ENCODE results near the gene AGR2. TPM values are rescaled to one million over a fixed set of nuclear protein-coding genes. Genes with fewer than 3 reads are reported as not detected.

Gene AGR2
- polyA plus RNA-seq, 4 donors: 79.2 to 1,156 (median 425) TPM

DNA sequence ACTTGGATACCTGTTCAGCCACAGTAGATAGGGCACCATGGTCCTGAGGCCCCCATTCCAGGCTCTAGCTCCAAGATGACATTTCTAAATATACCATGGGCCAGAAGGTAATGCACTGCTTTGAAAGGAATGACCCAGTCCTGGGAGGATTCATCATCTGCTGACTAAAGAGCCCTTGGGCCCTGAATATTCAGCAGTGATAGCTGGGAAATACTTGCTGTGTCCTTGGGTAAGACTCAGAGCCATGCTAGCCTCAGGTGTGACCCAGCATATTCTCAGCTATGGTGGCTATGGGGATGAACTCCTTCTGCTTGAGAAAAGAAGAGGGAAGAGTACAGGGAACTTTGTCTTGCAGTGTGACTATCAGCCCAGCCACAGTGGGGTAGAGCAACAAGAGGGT lies 21.3 kb upstream of the AGR2 start:
- H3K27ac ChIP-seq (ENCODE audit: low read depth in 1 of 3, low read length in 2 of 3): no peak overlapping the region

GRCh38 chr7:16822029-16822428 lies 17.2 kb upstream of the AGR2 start:
- Histone ChIP-seq H3K27me3 (ENCODE audit: control insufficient read depth in 3 of 3, insufficient read depth in 3 of 3, low read length in 3 of 3) (no peaks in the 10 kb centered on the region), H3K36me3 (ENCODE audit: control insufficient read depth in 3 of 3, insufficient read depth in 2 of 3, low read depth in 1 of 3, low read length in 3 of 3) (no peaks in the 10 kb centered on the region), H3K27ac (ENCODE audit: low read depth in 1 of 3, low read length in 2 of 3) (peak overlapping the region in 1 of 3 donors; percentile 63), H3K4me1 (ENCODE audit: control insufficient read depth in 3 of 3, insufficient read depth in 2 of 3, low read depth in 1 of 3, low read length in 2 of 3) (peaks cover 0 to 27% (median 2%) of the 10 kb centered on the region in 3 donors), H3K4me3 (ENCODE audit: low read depth in 1 of 3, low read length in 3 of 3) (no peak overlapping the region), H3K9me3 (ENCODE audit: control insufficient read depth in 2 of 2, insufficient read depth in 1 of 2, low read depth in 1 of 2, low read length in 1 of 2) (no peaks in the 10 kb centered on the region)
- 7 to 46% (median 29%) methylated on average over 3 of the region's 3 CpGs for WGBS, 3 donors
- FAIRE-seq (peak; percentile 57), DNase-seq (peak; percentile 83 to 90)

More for the DNA sequence above, 21.3 kb upstream of the AGR2 start:
- Histone ChIP-seq H3K4me3 (ENCODE audit: low read depth in 1 of 3, low read length in 3 of 3) (no peak overlapping the region), H3K27me3 (ENCODE audit: control insufficient read depth in 3 of 3, insufficient read depth in 3 of 3, low read length in 3 of 3) (no peaks in the 10 kb centered on the region), H3K36me3 (ENCODE audit: control insufficient read depth in 3 of 3, insufficient read depth in 2 of 3, low read depth in 1 of 3, low read length in 3 of 3) (no peaks in the 10 kb centered on the region), H3K9me3 (ENCODE audit: control insufficient read depth in 2 of 2, insufficient read depth in 1 of 2, low read depth in 1 of 2, low read length in 1 of 2) (no peaks in the 10 kb centered on the region), H3K4me1 (ENCODE audit: control insufficient read depth in 3 of 3, insufficient read depth in 2 of 3, low read depth in 1 of 3, low read length in 2 of 3) (peaks cover 0 to 11% (median 2%) of the 10 kb centered on the region in 3 donors)
- DNase-seq (no peak), FAIRE-seq (no peak)

GRCh38 chr7:16818732-16819131 lies 13.9 kb upstream of the AGR2 start:
- Histone ChIP-seq H3K9me3 (ENCODE audit: control insufficient read depth in 2 of 2, insufficient read depth in 1 of 2, low read depth in 1 of 2, low read length in 1 of 2) (no peaks in the 10 kb centered on the region), H3K36me3 (ENCODE audit: control insufficient read depth in 3 of 3, insufficient read depth in 2 of 3, low read depth in 1 of 3, low read length in 3 of 3) (no peaks in the 10 kb centered on the region), H3K27ac (ENCODE audit: low read depth in 1 of 3, low read length in 2 of 3) (no peak overlapping the region), H3K4me1 (ENCODE audit: control insufficient read depth in 3 of 3, insufficient read depth in 2 of 3, low read depth in 1 of 3, low read length in 2 of 3) (peaks cover 0 to 35% (median 6%) of the 10 kb centered on the region in 3 donors), H3K4me3 (ENCODE audit: low read depth in 1 of 3, low read length in 3 of 3) (no peak overlapping the region), H3K27me3 (ENCODE audit: control insufficient read depth in 3 of 3, insufficient read depth in 3 of 3, low read length in 3 of 3) (no peaks in the 10 kb centered on the region)
- DNase-seq (no peak), FAIRE-seq (no peak)
- WGBS, 3 donors: 84 to 91% (median 88%) methylated on average over 3 of the region's 3 CpGs

DNA sequence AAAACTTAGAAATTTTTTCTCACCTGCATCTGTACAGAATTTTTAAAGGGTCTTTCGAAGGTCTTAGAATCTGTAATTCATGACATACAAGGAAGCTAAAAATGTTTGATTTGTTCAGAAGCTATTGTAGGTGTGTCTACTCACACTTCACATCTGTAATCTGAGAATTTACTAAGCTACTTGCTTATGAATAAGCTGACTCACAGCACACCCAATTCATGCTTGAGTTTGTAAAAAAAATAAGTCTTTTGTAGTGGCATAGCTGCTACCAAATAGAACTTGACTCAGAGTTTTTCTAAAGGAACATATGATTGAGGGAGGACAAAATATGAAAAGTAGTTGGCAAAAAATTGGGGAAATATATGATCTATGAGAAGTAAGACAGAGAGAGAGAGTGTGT lies 12.7 kb upstream of the AGR2 start:
- DNase-seq (peak in 1 of 2 donors; percentile 44), FAIRE-seq (no peak)
- Histone ChIP-seq H3K4me3 (ENCODE audit: low read depth in 1 of 3, low read length in 3 of 3) (no peak overlapping the region), H3K36me3 (ENCODE audit: control insufficient read depth in 3 of 3, insufficient read depth in 2 of 3, low read depth in 1 of 3, low read length in 3 of 3) (no peaks in the 10 kb centered on the region), H3K9me3 (ENCODE audit: control insufficient read depth in 2 of 2, insufficient read depth in 1 of 2, low read depth in 1 of 2, low read length in 1 of 2) (no peaks in the 10 kb centered on the region), H3K27ac (ENCODE audit: low read depth in 1 of 3, low read length in 2 of 3) (no peak overlapping the region), H3K4me1 (ENCODE audit: control insufficient read depth in 3 of 3, insufficient read depth in 2 of 3, low read depth in 1 of 3, low read length in 2 of 3) (peaks cover 0 to 32% (median 6%) of the 10 kb centered on the region in 3 donors), H3K27me3 (ENCODE audit: control insufficient read depth in 3 of 3, insufficient read depth in 3 of 3, low read length in 3 of 3) (no peaks in the 10 kb centered on the region)
- WGBS, 3 donors: 49 to 68% (median 58%) methylated on average over 1 of the region's 1 CpG

DNA sequence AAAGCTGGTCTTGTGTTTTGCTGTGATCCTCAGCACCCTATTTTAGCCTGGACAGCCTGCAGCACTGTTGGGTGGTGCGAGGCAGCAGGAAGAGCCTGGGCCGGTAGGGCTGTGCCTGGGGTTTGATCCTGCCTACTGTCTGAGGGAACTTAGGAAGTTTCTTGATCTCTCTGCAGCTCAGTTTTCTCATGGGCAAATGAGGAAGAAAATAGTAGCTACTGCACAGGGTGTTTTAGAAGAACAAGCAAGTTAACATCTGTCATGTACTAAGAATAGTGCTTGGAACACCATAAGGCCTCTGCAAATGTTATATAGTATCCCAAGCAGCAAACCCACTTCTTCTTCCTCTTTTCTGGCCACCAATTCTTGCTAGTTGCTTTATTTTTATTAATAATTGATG lies 12.0 kb upstream of the AGR2 start:
- H3K27me3 ChIP-seq (ENCODE audit: control insufficient read depth in 3 of 3, insufficient read depth in 3 of 3, low read length in 3 of 3): no peaks in the 10 kb centered on the region
- DNase-seq (no peak), FAIRE-seq (no peak)
- WGBS, 3 donors: 65 to 86% (median 68%) methylated on average over 2 of the region's 2 CpGs
- peaks cover 0 to 28% (median 6%) of the 10 kb centered on the region in 3 donors for H3K4me1 ChIP-seq (ENCODE audit: control insufficient read depth in 3 of 3, insufficient read depth in 2 of 3, low read depth in 1 of 3, low read length in 2 of 3)
- no peaks in the 10 kb centered on the region for H3K9me3 ChIP-seq (ENCODE audit: control insufficient read depth in 2 of 2, insufficient read depth in 1 of 2, low read depth in 1 of 2, low read length in 1 of 2)
- peak overlapping the region in 1 of 3 donors; percentile 5 for H3K27ac ChIP-seq (ENCODE audit: low read depth in 1 of 3, low read length in 2 of 3)
- no peak overlapping the region for H3K4me3 ChIP-seq (ENCODE audit: low read depth in 1 of 3, low read length in 3 of 3)
- no peaks in the 10 kb centered on the region for H3K36me3 ChIP-seq (ENCODE audit: control insufficient read depth in 3 of 3, insufficient read depth in 2 of 3, low read depth in 1 of 3, low read length in 3 of 3)

GRCh38 chr7:16815001-16815400 lies 10.2 kb upstream of the AGR2 start:
- peaks cover 0 to 26% (median 3%) of the 10 kb centered on the region in 3 donors for H3K4me1 ChIP-seq (ENCODE audit: control insufficient read depth in 3 of 3, insufficient read depth in 2 of 3, low read depth in 1 of 3, low read length in 2 of 3)

GRCh38 chr7:16813232-16813616 lies 8.4 kb upstream of the AGR2 start:
- Histone ChIP-seq H3K36me3 (ENCODE audit: control insufficient read depth in 3 of 3, insufficient read depth in 2 of 3, low read depth in 1 of 3, low read length in 3 of 3) (no peaks in the 10 kb centered on the region), H3K27ac (ENCODE audit: low read depth in 1 of 3, low read length in 2 of 3) (no peak overlapping the region), H3K4me1 (ENCODE audit: control insufficient read depth in 3 of 3, insufficient read depth in 2 of 3, low read depth in 1 of 3, low read length in 2 of 3) (peaks cover 0 to 27% (median 3%) of the 10 kb centered on the region in 3 donors), H3K27me3 (ENCODE audit: control insufficient read depth in 3 of 3, insufficient read depth in 3 of 3, low read length in 3 of 3) (no peaks in the 10 kb centered on the region), H3K9me3 (ENCODE audit: control insufficient read depth in 2 of 2, insufficient read depth in 1 of 2, low read depth in 1 of 2, low read length in 1 of 2) (no peaks in the 10 kb centered on the region), H3K4me3 (ENCODE audit: low read depth in 1 of 3, low read length in 3 of 3) (no peak overlapping the region)
- 61 to 67% (median 64%) methylated on average over 3 of the region's 3 CpGs for WGBS, 3 donors
- FAIRE-seq: no peak
- no peak for DNase-seq

More at GRCh38 chr7:16815001-16815400, 10.2 kb upstream of the AGR2 start:
- WGBS, 3 donors: 30 to 70% (median 34%) methylated on average over 2 of the region's 2 CpGs
- no peak for FAIRE-seq
- Histone ChIP-seq H3K4me3 (ENCODE audit: low read depth in 1 of 3, low read length in 3 of 3) (no peak overlapping the region), H3K27me3 (ENCODE audit: control insufficient read depth in 3 of 3, insufficient read depth in 3 of 3, low read length in 3 of 3) (no peaks in the 10 kb centered on the region), H3K36me3 (ENCODE audit: control insufficient read depth in 3 of 3, insufficient read depth in 2 of 3, low read depth in 1 of 3, low read length in 3 of 3) (no peaks in the 10 kb centered on the region), H3K9me3 (ENCODE audit: control insufficient read depth in 2 of 2, insufficient read depth in 1 of 2, low read depth in 1 of 2, low read length in 1 of 2) (no peaks in the 10 kb centered on the region), H3K27ac (ENCODE audit: low read depth in 1 of 3, low read length in 2 of 3) (no peak overlapping the region)
- peak; percentile 51 to 63 for DNase-seq

GRCh38 chr7:16812542-16813231 lies 7.9 kb upstream of the AGR2 start:
- H3K36me3 ChIP-seq (ENCODE audit: control insufficient read depth in 3 of 3, insufficient read depth in 2 of 3, low read depth in 1 of 3, low read length in 3 of 3): no peaks in the 10 kb centered on the region
- DNase-seq (no peak), FAIRE-seq (no peak)
- no peaks in the 10 kb centered on the region for H3K9me3 ChIP-seq (ENCODE audit: control insufficient read depth in 2 of 2, insufficient read depth in 1 of 2, low read depth in 1 of 2, low read length in 1 of 2)
- H3K4me1 ChIP-seq (ENCODE audit: control insufficient read depth in 3 of 3, insufficient read depth in 2 of 3, low read depth in 1 of 3, low read length in 2 of 3): peaks cover 0 to 24% (median 3%) of the 10 kb centered on the region in 3 donors
- peak overlapping the region in 1 of 3 donors; percentile 74 for H3K27ac ChIP-seq (ENCODE audit: low read depth in 1 of 3, low read length in 2 of 3)
- no peak overlapping the region for H3K4me3 ChIP-seq (ENCODE audit: low read depth in 1 of 3, low read length in 3 of 3)
- H3K27me3 ChIP-seq (ENCODE audit: control insufficient read depth in 3 of 3, insufficient read depth in 3 of 3, low read length in 3 of 3): no peaks in the 10 kb centered on the region
- 72 to 77% (median 74%) methylated on average over 4 of the region's 4 CpGs for WGBS, 3 donors

- H3K27ac ChIP-seq (ENCODE audit: low read depth in 1 of 3, low read length in 2 of 3): peak overlapping the region in 1 of 3 donors; percentile 74
- DNase-seq (peak; percentile 52 to 72), FAIRE-seq (peak; percentile 5)
- H3K9me3 ChIP-seq (ENCODE audit: control insufficient read depth in 2 of 2, insufficient read depth in 1 of 2, low read depth in 1 of 2, low read length in 1 of 2): no peaks in the 10 kb centered on the region
- 15 to 42% (median 21%) methylated on average over 2 of the region's 2 CpGs for WGBS, 3 donors
- no peaks in the 10 kb centered on the region for H3K27me3 ChIP-seq (ENCODE audit: control insufficient read depth in 3 of 3, insufficient read depth in 3 of 3, low read length in 3 of 3)
- peaks cover 0 to 21% (median 3%) of the 10 kb centered on the region in 3 donors for H3K4me1 ChIP-seq (ENCODE audit: control insufficient read depth in 3 of 3, insufficient read depth in 2 of 3, low read depth in 1 of 3, low read length in 2 of 3)
- no peaks in the 10 kb centered on the region for H3K36me3 ChIP-seq (ENCODE audit: control insufficient read depth in 3 of 3, insufficient read depth in 2 of 3, low read depth in 1 of 3, low read length in 3 of 3)
- H3K4me3 ChIP-seq (ENCODE audit: low read depth in 1 of 3, low read length in 3 of 3): no peak overlapping the region
Observed at GRCh38 chr7:16811551-16811950, 6.8 kb upstream of the AGR2 start.
